K562 (cell line): ENCODE results near the gene KLHL35. TPM values are rescaled to one million over a fixed set of nuclear protein-coding genes. Genes with fewer than 3 reads are reported as not detected.

Experiments
- CHD1 ChIP-seq: fragments of 200-600 bp; sonication (generic); IDR thresholded peaks from one replicate; pipeline ENCODE4 v1.6.1; 2012; ENCODE audit warnings: mild to moderate bottlenecking, moderate library complexity, low read length, inconsistent platforms
- FOXJ3 ChIP-seq: sonication (generic); formaldehyde crosslinking; IDR thresholded peaks from 2 replicates; pipeline ENCODE4 v1.4.0; 2020; ENCODE audit warnings: mild to moderate bottlenecking, missing genetic modification reagents
- GABPB1 ChIP-seq: sonication (generic); formaldehyde crosslinking; IDR thresholded peaks from 2 replicates; pipeline ENCODE4 v1.8.0; 2022; ENCODE audit warnings: mild to moderate bottlenecking, missing genetic modification reagents
- L3MBTL2 ChIP-seq: fragments of 450-650 bp; IDR thresholded peaks from 2 replicates; pipeline ENCODE4 v1.6.1; 2016; ENCODE audit warnings: mild to moderate bottlenecking, moderate library complexity
- MYC ChIP-seq, 2 experiments: fragments of 250-450 bp in 1 of 2; sonication (Bioruptor Pico) in 1 of 2; IDR thresholded peaks; 2 replicates each; pipeline versions ENCODE4 v1.5.1 to v1.6.1; 2012 to 2021; ENCODE audit warnings: low read depth in 2 of 2, borderline replicate concordance in 1 of 2, improper control_type of control experiment in 1 of 2, low read length in 1 of 2, mild to moderate bottlenecking in 1 of 2, moderate library complexity in 1 of 2
- NR2C1 ChIP-seq, 2 experiments: fragments of 450-650 bp; IDR thresholded peaks; 2 replicates each; pipeline ENCODE4 v1.6.1; 2017; ENCODE audit warnings: mild to moderate bottlenecking in 2 of 2, antibody characterized with exemption in 1 of 2, inconsistent platforms in 1 of 2, missing compliant biosample characterization in 1 of 2, missing genetic modification characterization in 1 of 2
- SETDB1 ChIP-seq: IDR thresholded peaks from one replicate; pipeline ENCODE4 v1.6.1; 2012; ENCODE audit warnings: low read length, control low read depth, inconsistent platforms
- SP1 ChIP-seq: sonication (generic); formaldehyde crosslinking; IDR thresholded peaks from 2 replicates; pipeline ENCODE4 v1.8.1; 2022; ENCODE audit warnings: mild to moderate bottlenecking, missing genetic modification reagents
- USF2 ChIP-seq: sonication (generic); formaldehyde crosslinking; IDR thresholded peaks from 2 replicates; pipeline ENCODE4 v1.5.0; 2020; ENCODE audit warnings: missing genetic modification reagents
- ZNF57 ChIP-seq: fragments of 450-650 bp; formaldehyde crosslinking; IDR thresholded peaks from 2 replicates; pipeline ENCODE4 v1.4.0; 2020; ENCODE audit warnings: mild to moderate bottlenecking, moderate library complexity
- ZNF740 ChIP-seq, 3 experiments: fragments of 200-800 bp in 1 of 3; sonication (Bioruptor generic) in 1 of 3; sonication (generic) in 1 of 3; formaldehyde crosslinking in 1 of 3; IDR thresholded peaks; 2 replicates each; pipeline versions ENCODE4 v1.6.1 to v1.8.0; 2016 to 2022; ENCODE audit warnings: mild to moderate bottlenecking in 2 of 3, missing compliant biosample characterization in 2 of 3, missing genetic modification characterization in 2 of 3, missing genetic modification reagents in 1 of 3
- polyA plus RNA-seq, 8 experiments: library from polyadenylated mRNA; depleted of rRNA in 4 of 8; stranded (reverse) in 5 of 8; unstranded in 3 of 8; fragments of >200 nt; fragmentation: Nextera tagmentation in 2 of 8; fragmentation: Illumina TruSeq in 1 of 8; extraction: Ambion mirVana in 2 of 8; extraction: Trizol in 1 of 8; gene quantifications; 2 replicates each; pipeline versions ENCODE4 v1.2.1 to v1.2.3, GENCODE V29; 2011 to 2014; ENCODE audit warnings: inconsistent platforms in 1 of 8, missing spikeins in 1 of 8
- total RNA-seq, 7 experiments: library from RNA; depleted of rRNA in 6 of 7; stranded (reverse); fragments of >200 nt in 6 of 7; fragmentation: Illumina TruSeq in 2 of 7; extraction: Trizol in 2 of 7; gene quantifications; 2 replicates each; pipeline versions ENCODE4 v1.2.1 to v1.2.3, GENCODE V29; 2011 to 2021; ENCODE audit warnings: low replicate concordance in 1 of 7
- TF ChIP-seq, protein P1 (sequence below), 2 experiments: fragments of 450-650 bp in 1 of 2; sonication (generic) in 1 of 2; formaldehyde crosslinking; conservative IDR thresholded peaks; 2 replicates each; pipeline versions ENCODE4 v1.4.0 to v1.8.1; 2020 to 2022; ENCODE audit warnings: mild to moderate bottlenecking in 1 of 2, missing genetic modification reagents in 1 of 2
- TF ChIP-seq, protein P2 (sequence below): sonication (generic); formaldehyde crosslinking; IDR thresholded peaks from 2 replicates; pipeline ENCODE4 v1.8.0; 2023; ENCODE audit warnings: mild to moderate bottlenecking, missing genetic modification reagents

The KLHL35 gene
- total and polyA plus RNA-seq, 9 of the 15 experiments (the other 6 are each of a cell fraction or from before 2014, with no cell fraction given), result not detected

DNA sequence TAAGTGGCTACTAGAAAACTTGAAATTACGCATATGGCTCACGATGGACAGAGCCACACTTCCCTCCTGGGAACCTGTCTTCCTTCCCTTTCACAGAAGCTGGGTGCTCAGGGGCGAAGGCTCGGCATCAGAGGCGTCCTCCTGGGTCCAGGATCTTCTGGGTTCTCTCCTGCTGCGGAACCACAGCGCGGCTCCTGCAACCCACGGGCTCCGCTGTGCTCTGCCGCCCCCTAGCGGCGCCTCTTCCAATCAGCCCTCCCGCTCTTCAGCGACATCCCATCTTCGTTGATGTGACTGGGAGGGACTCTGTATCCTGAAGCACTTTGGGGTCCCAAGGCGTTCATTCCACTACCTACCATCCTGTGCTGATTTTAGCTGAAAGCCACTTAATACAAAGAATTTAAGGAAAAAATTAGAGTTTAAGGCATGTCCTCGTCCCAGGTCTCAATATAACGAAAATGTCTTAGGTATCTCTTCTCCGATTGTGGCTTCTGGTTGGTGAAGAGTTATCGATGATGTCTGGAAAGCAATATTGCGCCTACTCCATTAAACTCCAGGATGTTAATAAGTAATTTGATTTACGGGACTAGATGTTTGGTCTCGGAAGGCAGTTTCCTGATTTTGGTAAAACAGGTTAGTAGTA is 48.4 kb downstream of the KLHL35 start (continued):
- TF ChIP-seq MYC (IDR thresholded peaks at IDR 0.05; ENCODE audit: low read depth, low read length) (no peak), MYC (CRISPR knock-in tag; IDR thresholded peaks at IDR 0.05; ENCODE audit: borderline replicate concordance, low read depth) (no peak), ZNF57 (CRISPR knock-in tag) (no peak), SETDB1 (no peak), SP1 (CRISPR knock-in tag) (peak; percentile 36; the same call in 1 of the 2 replicates), FOXJ3 (CRISPR knock-in tag) (no peak), L3MBTL2 (peak; percentile 35; the same call in 1 of the 2 replicates), NR2C1 (IDR thresholded peaks at IDR 0.05) (no peak), NR2C1 (tag; IDR thresholded peaks at IDR 0.05) (no peak), CHD1 (no peak), USF2 (no peak), GABPB1 (CRISPR knock-in tag) (peak; percentile 52; the same call in 1 of the 2 replicates), ZNF740 (CRISPR knock-in tag; IDR thresholded peaks at IDR 0.05) (no peak), ZNF740 (tag; IDR thresholded peaks at IDR 0.05) (no peak)
- TF ChIP-seq, protein P1, sequence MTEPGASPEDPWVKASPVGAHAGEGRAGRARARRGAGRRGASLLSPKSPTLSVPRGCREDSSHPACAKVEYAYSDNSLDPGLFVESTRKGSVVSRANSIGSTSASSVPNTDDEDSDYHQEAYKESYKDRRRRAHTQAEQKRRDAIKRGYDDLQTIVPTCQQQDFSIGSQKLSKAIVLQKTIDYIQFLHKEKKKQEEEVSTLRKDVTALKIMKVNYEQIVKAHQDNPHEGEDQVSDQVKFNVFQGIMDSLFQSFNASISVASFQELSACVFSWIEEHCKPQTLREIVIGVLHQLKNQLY (CRISPR knock-in tag; conservative IDR thresholded peaks at IDR 0.05), result no peak
- TF ChIP-seq, protein P2, sequence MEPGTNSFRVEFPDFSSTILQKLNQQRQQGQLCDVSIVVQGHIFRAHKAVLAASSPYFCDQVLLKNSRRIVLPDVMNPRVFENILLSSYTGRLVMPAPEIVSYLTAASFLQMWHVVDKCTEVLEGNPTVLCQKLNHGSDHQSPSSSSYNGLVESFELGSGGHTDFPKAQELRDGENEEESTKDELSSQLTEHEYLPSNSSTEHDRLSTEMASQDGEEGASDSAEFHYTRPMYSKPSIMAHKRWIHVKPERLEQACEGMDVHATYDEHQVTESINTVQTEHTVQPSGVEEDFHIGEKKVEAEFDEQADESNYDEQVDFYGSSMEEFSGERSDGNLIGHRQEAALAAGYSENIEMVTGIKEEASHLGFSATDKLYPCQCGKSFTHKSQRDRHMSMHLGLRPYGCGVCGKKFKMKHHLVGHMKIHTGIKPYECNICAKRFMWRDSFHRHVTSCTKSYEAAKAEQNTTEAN, result no peak
